Calu3 (cell line): Measurements from ENCODE around the gene TRMU. TPM values are rescaled to one million over a fixed set of nuclear protein-coding genes. Genes with fewer than 3 reads are reported as not detected.

Experiments used
- BruUV-seq: library from RNA; stranded (reverse); fragments of 400-500 nt; replicated peaks from 2 replicates; lab custom pipeline; 2021; lab: Mats Ljungman, UMichigan
- CTCF ChIA-PET: fragments of 300-600 bp; sonication (Branson Sonifier 250); formaldehyde crosslinking; loops from one replicate; lab custom pipeline; 2022; ENCODE audit warnings: antibody characterized with exemption; lab: Charles Lee
- DNase-seq: peaks from one replicate; pipeline ENCODE4 v3.0.0; 2022
- H3K27ac Mint-ChIP-seq: one replicate; pipeline ENCODE4 v1.8.0; 2022; ENCODE audit warnings: mixed read lengths; ENCODE audit not compliant: unreplicated experiment
- H3K27me3 Mint-ChIP-seq: one replicate; pipeline ENCODE4 v1.8.0; 2022; ENCODE audit warnings: mixed read lengths; ENCODE audit not compliant: unreplicated experiment
- H3K36me3 Mint-ChIP-seq: one replicate; pipeline ENCODE4 v1.8.0; 2022; ENCODE audit warnings: mild to moderate bottlenecking, moderate library complexity, mixed read lengths; ENCODE audit not compliant: insufficient read depth, unreplicated experiment
- H3K4me1 Mint-ChIP-seq: one replicate; pipeline ENCODE4 v1.8.0; 2022; ENCODE audit warnings: mild to moderate bottlenecking, low read depth, mixed read lengths; ENCODE audit not compliant: unreplicated experiment
- H3K4me3 Mint-ChIP-seq: one replicate; pipeline ENCODE4 v1.8.0; 2022; ENCODE audit warnings: mild to moderate bottlenecking, low read depth, moderate library complexity, mixed read lengths; ENCODE audit not compliant: unreplicated experiment
- H3K9me3 Mint-ChIP-seq: one replicate; pipeline ENCODE4 v1.8.0; 2022; ENCODE audit warnings: low read depth, mixed read lengths; ENCODE audit not compliant: unreplicated experiment
- intact Hi-C: fragments of 100-400 bp; cut with micrococcal nuclease; formaldehyde crosslinking; loops from one replicate; pipeline ENCODE4 v1.10.0; 2022; ENCODE audit not compliant: unreplicated experiment
- total RNA-seq: library from RNA; stranded (reverse); gene quantifications from 2 replicates; pipeline ENCODE4 v1.2.3, GENCODE V29; 2022
- TF ChIP-seq, protein P1 (sequence below): fragments of 200-600 bp; IDR thresholded peaks from one replicate; pipeline ENCODE4 v1.8.0; 2022; ENCODE audit warnings: antibody characterized with exemption; ENCODE audit not compliant: unreplicated experiment

The TRMU gene
- total RNA-seq, 1 experiment from 2014 or later: 79.6 TPM

DNA sequence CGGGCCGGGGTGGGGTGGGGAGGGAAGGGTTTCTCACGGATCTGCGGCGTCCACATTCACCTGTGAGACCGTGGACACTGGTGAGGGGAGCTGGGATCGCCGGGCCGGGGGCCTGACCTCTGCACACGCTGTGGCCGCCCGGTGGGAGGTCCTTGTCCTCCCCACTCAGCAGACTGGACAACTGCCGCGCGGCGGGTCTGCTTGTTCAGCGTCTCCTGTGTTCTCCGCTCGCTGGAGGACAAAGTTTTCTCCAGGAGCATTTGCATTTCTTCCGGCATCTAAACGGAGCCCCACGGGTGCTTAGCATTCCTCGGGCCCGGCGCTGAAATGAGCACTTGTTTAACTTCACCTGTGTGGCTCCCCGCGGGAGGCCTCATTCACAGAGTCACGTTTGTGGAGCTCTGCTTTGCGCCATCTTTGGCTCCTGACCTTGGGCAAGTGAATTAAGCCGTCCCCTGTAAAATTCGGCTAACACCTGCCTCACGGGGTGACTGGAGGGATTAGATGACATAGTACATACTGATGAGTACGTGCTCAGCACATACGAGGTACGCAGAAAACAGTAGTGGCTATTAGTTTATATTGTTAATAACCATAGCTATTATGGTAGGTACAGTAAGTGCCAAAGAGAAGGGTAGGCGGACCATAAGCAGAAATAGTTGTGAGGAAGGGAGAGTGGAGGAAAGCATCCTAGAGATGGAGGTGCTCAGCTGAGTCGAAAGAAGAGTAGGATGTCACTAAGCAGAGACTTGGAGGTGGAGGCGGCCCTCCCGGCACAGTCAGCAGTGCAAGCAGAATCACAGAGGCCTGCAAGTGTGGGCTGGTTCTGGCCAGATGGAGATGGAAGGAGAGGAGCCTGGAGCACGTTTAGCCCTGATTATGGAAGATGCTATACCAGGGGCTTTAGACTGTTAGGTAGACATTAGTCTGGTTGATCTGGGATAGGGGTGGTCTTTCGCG lies 885 bp downstream of the TRMU start:
- no peak for DNase-seq
- H3K9me3 Mint-ChIP-seq: no peaks in the 10 kb centered on the region
- TF ChIP-seq, protein P1, sequence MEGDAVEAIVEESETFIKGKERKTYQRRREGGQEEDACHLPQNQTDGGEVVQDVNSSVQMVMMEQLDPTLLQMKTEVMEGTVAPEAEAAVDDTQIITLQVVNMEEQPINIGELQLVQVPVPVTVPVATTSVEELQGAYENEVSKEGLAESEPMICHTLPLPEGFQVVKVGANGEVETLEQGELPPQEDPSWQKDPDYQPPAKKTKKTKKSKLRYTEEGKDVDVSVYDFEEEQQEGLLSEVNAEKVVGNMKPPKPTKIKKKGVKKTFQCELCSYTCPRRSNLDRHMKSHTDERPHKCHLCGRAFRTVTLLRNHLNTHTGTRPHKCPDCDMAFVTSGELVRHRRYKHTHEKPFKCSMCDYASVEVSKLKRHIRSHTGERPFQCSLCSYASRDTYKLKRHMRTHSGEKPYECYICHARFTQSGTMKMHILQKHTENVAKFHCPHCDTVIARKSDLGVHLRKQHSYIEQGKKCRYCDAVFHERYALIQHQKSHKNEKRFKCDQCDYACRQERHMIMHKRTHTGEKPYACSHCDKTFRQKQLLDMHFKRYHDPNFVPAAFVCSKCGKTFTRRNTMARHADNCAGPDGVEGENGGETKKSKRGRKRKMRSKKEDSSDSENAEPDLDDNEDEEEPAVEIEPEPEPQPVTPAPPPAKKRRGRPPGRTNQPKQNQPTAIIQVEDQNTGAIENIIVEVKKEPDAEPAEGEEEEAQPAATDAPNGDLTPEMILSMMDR: no peak
- H3K27ac Mint-ChIP-seq: peak overlapping the region; percentile 35
- CTCF ChIA-PET: interaction anchor here (0.6 to 1.9 kb wide), 3 partner anchors 9 to 321 kb away, joined by 3 to 7 read pairs (median 3); no protein-coding TSS in a partner anchor
- H3K4me1 Mint-ChIP-seq: peaks cover 10% of the 10 kb centered on the region
- intact Hi-C loops: no loop called here
- peak overlapping the region; percentile 82 for H3K4me3 Mint-ChIP-seq
- no peaks in the 10 kb centered on the region for H3K27me3 Mint-ChIP-seq
- H3K36me3 Mint-ChIP-seq: peaks cover 61% of the 10 kb centered on the region
- no TSS peak for BruUV-seq

DNA sequence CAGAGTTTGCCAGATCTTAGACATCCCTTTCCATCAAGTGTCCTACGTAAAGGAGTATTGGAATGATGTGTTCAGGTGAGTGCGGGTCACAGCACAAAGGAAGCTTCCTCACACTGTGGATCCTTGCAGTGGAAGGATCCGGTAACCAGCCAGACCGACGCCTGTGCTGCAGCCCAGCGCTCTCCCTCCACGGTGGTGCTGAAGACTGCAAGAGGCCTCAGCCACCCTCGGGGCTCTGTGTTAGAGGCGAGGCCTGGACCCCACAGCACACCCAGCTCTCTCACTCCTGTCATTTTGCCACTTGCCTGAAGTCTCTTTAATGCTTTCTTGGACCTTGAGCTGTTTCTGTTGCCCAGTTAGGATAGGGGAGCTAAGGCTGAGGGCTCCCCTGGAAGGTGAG lies 2.4 kb downstream of the TRMU start:
- DNase-seq: no peak
- H3K27me3 Mint-ChIP-seq: no peaks in the 10 kb centered on the region
- intact Hi-C loops: no loop called here
- no peaks in the 10 kb centered on the region for H3K9me3 Mint-ChIP-seq
- no peak overlapping the region for H3K4me3 Mint-ChIP-seq
- TF ChIP-seq, protein P1: no peak
- CTCF ChIA-PET: no interaction called here
- peaks cover 10% of the 10 kb centered on the region for H3K4me1 Mint-ChIP-seq
- H3K36me3 Mint-ChIP-seq: peaks cover 65% of the 10 kb centered on the region
- no TSS peak for BruUV-seq
- no peak overlapping the region for H3K27ac Mint-ChIP-seq

DNA sequence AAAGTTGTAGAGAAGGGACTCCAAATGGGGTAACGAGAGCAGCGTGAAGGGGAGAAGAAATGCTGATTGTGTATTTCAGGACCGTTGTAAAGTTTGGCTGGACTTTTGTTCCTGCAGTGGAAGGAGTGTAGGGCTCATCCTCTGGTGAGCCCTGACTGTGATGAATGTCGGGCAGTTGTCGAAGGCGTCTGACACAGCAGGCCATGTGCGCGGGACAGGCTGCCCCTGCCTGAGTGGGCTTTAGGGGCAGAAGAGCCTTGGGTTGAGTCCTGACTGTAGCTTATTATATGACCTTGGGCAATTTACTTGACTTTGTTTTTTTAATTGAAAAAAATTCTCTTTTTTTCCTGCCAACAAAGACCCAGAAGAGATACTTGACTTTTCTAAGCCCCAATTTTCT lies 3.1 kb downstream of the TRMU start:
- Mint-ChIP-seq H3K27ac (no peak overlapping the region), H3K4me1 (peaks cover 10% of the 10 kb centered on the region), H3K9me3 (no peaks in the 10 kb centered on the region), H3K4me3 (no peak overlapping the region), H3K36me3 (peaks cover 65% of the 10 kb centered on the region), H3K27me3 (no peaks in the 10 kb centered on the region)
- no peak for DNase-seq
- intact Hi-C loops: no loop called here
- CTCF ChIA-PET: no interaction called here
- BruUV-seq: TSS peak; percentile 20
- TF ChIP-seq, protein P1: no peak

DNA sequence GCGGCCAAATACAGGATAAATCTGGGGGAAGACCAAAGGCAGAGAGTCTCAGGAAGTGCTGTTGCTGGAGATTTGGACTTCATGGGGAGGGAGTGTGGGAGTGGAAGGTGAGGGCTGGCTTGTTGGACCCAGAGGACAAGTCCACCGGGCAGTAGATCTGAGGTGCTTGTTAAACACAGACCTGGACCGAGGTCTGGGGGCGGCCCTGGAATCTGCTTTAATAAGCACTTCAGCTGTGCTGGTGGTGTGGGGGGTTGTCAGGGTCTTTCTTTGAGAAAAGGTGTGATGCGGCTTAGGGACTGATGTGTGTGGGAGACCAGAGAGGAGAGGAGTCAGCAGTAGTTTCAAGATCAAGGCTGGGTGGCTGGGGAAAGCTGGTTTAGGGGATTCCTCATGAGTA lies 4.4 kb downstream of the TRMU start:
- no peak for DNase-seq
- no TSS peak for BruUV-seq
- no peaks in the 10 kb centered on the region for H3K9me3 Mint-ChIP-seq
- CTCF ChIA-PET: interaction anchor here (0.6 kb wide), 1 partner anchor 198 kb away, joined by 4 read pairs; no protein-coding TSS in a partner anchor
- H3K36me3 Mint-ChIP-seq: peaks cover 73% of the 10 kb centered on the region
- no peaks in the 10 kb centered on the region for H3K27me3 Mint-ChIP-seq
- intact Hi-C loops: no loop called here
- H3K27ac Mint-ChIP-seq: no peak overlapping the region
- peaks cover 10% of the 10 kb centered on the region for H3K4me1 Mint-ChIP-seq
- TF ChIP-seq, protein P1: no peak
- no peak overlapping the region for H3K4me3 Mint-ChIP-seq
